T-helper 2 cell treated with Interferon-gamma antibody and Interleukin-4, amounts not matched to agents 5 μg/mL and 100 μg/mL, for 36 hours (primary cell): ENCODE results near the gene FASN.

Experiments
- DNase-seq: peaks from one replicate; pipeline ENCODE4 v3.0.0; 2021; ENCODE audit warnings: low spot score
- H3K27ac Mint-ChIP-seq: one replicate; pipeline ENCODE4 v1.8.0; 2021; ENCODE audit warnings: mild to moderate bottlenecking, mixed read lengths
- H3K27me3 Mint-ChIP-seq: one replicate; pipeline ENCODE4 v1.8.0; 2021; ENCODE audit warnings: low read depth, mixed read lengths
- H3K36me3 Mint-ChIP-seq: one replicate; pipeline ENCODE4 v1.8.0; 2021; ENCODE audit warnings: low read depth, mixed read lengths
- H3K4me1 Mint-ChIP-seq: one replicate; pipeline ENCODE4 v1.8.0; 2021; ENCODE audit warnings: low read depth, mixed read lengths
- H3K4me3 Mint-ChIP-seq: one replicate; pipeline ENCODE4 v1.8.0; 2022; ENCODE audit warnings: mild to moderate bottlenecking, moderate library complexity, mixed read lengths
- H3K9me3 Mint-ChIP-seq: one replicate; pipeline ENCODE4 v1.8.0; 2021; ENCODE audit warnings: mixed read lengths

FASN gene

DNA sequence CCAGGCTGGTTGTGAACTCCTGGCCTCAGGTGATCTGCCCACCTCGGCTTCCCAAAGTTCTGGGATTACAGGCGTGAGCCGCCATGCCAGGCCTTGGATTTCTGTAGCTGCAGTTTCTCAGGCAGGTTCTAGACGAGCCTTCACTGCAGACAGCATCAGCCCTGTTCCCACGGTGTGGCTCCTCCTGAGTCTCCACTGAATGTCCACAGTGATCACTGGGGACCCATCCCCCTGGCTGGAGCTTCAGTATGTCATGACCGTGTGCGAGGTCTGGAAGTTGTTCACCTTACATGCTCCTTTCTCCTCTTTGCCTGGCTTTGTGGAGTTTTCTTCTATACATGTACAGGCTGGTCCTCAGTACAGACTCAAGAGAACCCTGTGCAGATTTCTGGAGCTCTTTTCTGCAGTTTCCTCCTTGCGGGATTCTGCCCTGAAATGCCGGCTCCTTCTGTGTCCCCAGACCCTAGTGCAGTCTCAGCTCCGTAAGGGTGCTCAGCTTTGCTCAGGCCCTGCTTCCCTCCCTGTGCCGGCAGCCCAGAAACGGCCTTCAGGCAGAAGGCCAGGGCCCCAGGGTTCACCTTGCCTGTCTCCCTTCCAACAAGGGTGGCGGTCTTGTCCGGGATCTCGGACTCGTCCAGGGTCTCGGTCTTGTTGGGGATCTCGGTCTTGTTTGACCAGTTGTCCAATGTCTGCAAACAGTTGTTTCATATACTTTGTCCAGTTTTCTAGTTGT lies 14.3 kb upstream of the FASN start:
- no peak for DNase-seq
- peaks cover 3% of the 10 kb centered on the region for H3K4me1 Mint-ChIP-seq
- no peak overlapping the region for H3K4me3 Mint-ChIP-seq
- no peaks in the 10 kb centered on the region for H3K9me3 Mint-ChIP-seq
- peak overlapping the region; percentile 47 for H3K27ac Mint-ChIP-seq
- peaks cover 1% of the 10 kb centered on the region for H3K36me3 Mint-ChIP-seq
- no peaks in the 10 kb centered on the region for H3K27me3 Mint-ChIP-seq

DNA sequence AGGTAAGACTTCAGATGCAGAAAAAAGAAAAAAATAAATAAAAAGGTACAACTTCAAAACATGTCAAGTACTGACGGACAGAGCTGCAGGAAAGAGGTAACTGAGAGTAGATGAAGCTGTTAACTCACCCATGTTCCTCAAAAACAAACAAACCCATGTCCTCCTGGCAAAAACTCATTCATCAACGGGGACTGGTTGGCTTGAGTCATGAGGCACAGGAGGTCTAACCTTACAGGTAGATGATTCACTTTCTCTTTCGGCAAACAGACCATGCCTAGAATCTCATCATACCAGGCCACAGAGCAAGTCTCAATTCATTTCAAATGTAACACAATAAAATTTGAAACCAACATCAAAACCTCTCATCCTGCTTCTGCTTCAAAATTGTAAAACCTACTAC lies 12.3 kb upstream of the FASN start:
- H3K36me3 Mint-ChIP-seq, result peaks cover 1% of the 10 kb centered on the region
- no peak overlapping the region for H3K4me3 Mint-ChIP-seq
- peak overlapping the region; percentile 59 for H3K27ac Mint-ChIP-seq
- H3K4me1 Mint-ChIP-seq, result peaks cover 11% of the 10 kb centered on the region
- no peaks in the 10 kb centered on the region for H3K27me3 Mint-ChIP-seq
- H3K9me3 Mint-ChIP-seq, result no peaks in the 10 kb centered on the region
- DNase-seq, result no peak

DNA sequence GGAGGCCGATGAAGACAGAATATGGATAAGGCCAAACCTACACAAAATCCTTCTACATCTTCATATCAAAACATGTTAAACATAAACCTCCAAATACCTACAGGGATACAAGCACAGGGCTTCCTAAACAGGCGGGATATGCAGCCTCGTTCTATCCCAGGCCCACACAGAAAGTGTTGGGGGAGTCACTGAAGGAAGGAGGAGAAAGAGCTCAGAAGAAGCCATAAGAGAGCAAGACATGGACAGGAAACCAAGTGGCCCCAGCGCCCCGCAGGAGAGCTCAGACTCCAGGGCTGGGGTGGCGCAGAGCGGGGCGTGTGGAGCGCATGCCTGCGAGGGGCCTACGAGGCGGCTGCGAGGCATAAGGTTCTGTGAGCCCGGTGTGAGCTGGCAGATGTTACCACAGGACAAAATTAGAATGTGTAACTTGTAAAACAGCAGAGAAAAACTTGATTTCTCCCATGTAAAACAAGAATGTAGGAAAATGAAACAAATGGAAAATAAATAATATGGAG lies 11.0 kb upstream of the FASN start:
- Mint-ChIP-seq H3K27me3 (no peaks in the 10 kb centered on the region), H3K27ac (peak overlapping the region; percentile 21), H3K4me1 (peaks cover 11% of the 10 kb centered on the region), H3K9me3 (no peaks in the 10 kb centered on the region), H3K4me3 (no peak overlapping the region), H3K36me3 (peaks cover 1% of the 10 kb centered on the region)
- no peak for DNase-seq

DNA sequence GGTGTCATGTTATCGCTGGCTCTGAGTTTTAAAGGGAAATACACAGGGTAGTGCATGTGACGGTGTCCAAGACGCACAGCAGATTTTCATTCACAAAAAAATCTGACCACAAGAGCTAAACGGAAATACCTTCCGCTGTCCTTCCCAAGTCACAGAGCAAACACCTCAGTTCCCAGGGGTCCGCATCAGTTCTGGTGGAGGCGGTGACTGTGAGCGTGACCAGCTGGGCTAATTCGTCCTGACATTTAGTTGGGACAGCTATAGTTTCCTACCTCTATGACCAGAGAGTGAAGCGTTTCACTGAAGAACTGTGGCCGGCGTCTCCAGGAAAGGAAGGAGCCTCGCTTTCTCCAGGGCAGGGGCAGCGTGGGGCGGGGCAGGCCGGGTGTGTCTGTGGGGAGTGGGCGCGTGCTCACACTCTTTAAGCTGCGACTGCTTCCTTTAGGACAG lies 10.5 kb upstream of the FASN start:
- H3K27me3 Mint-ChIP-seq, result no peaks in the 10 kb centered on the region
- H3K27ac Mint-ChIP-seq, result peak overlapping the region; percentile 36
- H3K4me1 Mint-ChIP-seq, result peaks cover 11% of the 10 kb centered on the region
- H3K36me3 Mint-ChIP-seq, result peaks cover 1% of the 10 kb centered on the region
- no peak overlapping the region for H3K4me3 Mint-ChIP-seq
- DNase-seq, result no peak
- no peaks in the 10 kb centered on the region for H3K9me3 Mint-ChIP-seq

DNA sequence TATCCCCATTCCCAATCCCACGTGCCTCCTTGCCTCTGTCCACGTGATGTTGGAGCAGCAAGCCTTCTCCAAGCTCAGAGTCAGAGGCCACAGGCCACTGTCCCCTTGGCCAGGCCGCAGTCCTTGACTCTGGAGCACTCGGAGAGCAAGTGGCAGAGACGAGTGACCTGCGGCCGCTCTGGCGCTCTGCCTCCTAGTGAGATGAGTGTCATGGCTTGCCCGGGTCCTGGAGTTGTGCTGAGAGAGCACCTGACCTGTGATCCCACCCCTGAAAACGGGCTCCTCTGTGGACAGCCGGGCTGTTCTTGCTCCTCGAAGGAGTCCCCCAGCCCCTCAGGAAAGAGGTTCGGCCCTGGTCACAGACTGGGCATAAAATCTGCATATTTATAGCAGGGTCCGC lies 10.0 kb upstream of the FASN start:
- no peak for DNase-seq
- peaks cover 1% of the 10 kb centered on the region for H3K36me3 Mint-ChIP-seq
- H3K4me3 Mint-ChIP-seq, result no peak overlapping the region
- H3K9me3 Mint-ChIP-seq, result no peaks in the 10 kb centered on the region
- no peaks in the 10 kb centered on the region for H3K27me3 Mint-ChIP-seq
- H3K4me1 Mint-ChIP-seq, result peaks cover 11% of the 10 kb centered on the region
- H3K27ac Mint-ChIP-seq, result no peak overlapping the region

DNA sequence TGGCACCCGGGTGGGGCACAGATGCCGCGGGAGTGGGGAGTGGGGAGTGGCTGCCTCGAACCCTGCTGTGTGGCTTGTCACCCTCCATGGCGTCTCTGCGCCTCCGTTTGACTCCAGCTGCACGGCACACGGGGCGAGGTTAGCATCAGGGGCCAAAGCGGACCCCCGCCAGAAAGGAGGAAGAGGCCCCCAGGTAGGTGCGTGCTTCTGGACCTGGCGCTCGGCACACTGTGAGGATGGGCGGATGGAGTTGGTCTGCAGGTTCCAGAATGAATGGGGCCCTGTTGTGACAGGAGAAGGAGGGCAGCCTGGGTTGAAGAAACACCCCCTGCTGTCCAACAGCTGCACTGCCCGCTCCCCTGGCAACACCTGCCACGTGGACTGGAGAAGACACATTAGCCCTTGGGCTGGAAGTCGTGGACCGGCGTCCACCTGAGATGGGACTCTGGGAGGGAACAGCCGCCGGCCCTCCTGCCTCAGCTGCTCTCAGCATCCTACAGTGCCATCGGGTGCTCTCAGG lies 9.4 kb upstream of the FASN start:
- Mint-ChIP-seq H3K4me1 (peaks cover 11% of the 10 kb centered on the region), H3K27ac (peak overlapping the region; percentile 65), H3K36me3 (peaks cover 2% of the 10 kb centered on the region), H3K9me3 (no peaks in the 10 kb centered on the region), H3K27me3 (no peaks in the 10 kb centered on the region), H3K4me3 (no peak overlapping the region)
- DNase-seq, result no peak

DNA sequence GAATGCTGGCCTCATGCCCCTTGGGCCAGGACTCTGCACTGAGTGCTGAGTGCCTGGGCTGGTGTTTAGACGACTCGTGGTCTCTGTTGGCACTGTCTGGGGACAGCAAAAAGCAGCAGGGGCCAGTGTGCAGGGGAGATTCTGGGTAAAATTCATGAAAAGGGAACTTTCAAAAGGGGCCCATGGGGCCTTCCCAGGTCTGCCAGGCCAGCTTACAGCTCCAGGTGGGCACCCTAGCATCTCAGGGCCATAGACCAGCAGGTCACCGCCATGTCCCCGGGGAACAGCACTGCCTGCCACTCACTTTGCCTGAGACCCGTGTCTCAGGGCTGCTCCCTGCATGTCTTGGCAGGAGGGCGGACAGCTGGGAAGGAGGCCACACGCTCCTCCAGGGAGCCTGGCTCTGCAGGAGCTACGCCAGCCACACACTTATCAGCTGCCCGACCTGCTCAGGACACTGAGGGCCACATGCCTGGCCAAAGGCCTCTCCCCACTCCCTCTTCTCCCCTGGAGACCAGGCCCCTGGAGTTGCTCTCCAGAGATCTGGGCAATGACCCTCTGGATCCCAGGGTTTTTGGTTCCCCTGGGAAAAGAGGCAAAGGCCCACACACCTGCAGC lies 8.8 kb upstream of the FASN start:
- Mint-ChIP-seq H3K27ac (peak overlapping the region; percentile 93), H3K4me1 (peaks cover 11% of the 10 kb centered on the region), H3K27me3 (no peaks in the 10 kb centered on the region), H3K36me3 (peaks cover 2% of the 10 kb centered on the region), H3K4me3 (peak overlapping the region; percentile 90), H3K9me3 (no peaks in the 10 kb centered on the region)
- DNase-seq, result no peak

DNA sequence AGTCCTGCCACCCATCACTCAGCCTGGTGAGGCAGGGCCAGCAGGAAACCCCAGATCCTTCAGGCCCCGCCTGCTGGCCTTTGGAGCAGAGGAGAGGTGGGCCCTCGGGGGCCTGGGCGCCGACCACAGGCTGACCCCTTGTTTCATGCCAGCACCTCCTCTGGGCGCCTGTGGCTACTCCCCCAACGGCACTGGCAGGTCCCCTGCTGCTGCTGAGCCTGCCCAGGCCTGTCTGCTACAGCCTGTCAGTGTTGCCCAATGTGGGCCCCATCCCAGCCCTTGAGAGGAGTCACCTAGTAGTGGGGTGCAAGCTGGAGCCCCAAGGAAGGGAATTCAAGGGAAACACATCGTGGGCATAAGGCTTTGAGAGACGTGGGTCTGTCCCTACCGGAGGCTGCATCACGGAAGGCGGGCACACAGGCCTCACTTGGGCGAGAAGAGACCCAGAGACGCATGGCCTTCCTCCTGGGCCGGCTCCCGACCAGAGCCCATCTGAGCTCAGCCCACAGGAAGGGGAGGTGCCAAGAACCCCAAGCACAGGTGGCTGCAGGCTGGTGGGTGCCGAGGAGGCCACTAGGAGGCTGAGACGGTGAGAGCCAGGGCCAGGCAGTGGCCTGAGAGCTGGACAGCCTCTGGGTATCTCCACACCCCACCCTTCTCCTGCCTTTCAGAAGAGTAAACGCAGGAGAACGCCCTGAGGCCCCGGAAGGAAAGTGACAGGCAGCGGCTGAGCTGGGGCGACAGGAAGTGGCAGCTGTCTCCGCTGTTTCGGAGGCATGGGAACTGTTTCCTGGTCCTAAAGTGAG lies 8.0 kb upstream of the FASN start:
- H3K4me1 Mint-ChIP-seq, result peaks cover 11% of the 10 kb centered on the region
- H3K9me3 Mint-ChIP-seq, result no peaks in the 10 kb centered on the region
- peak; percentile 68 for DNase-seq
- H3K27me3 Mint-ChIP-seq, result no peaks in the 10 kb centered on the region
- H3K27ac Mint-ChIP-seq, result peak overlapping the region; percentile 93
- H3K36me3 Mint-ChIP-seq, result peaks cover 2% of the 10 kb centered on the region
- peak overlapping the region; percentile 90 for H3K4me3 Mint-ChIP-seq

DNA sequence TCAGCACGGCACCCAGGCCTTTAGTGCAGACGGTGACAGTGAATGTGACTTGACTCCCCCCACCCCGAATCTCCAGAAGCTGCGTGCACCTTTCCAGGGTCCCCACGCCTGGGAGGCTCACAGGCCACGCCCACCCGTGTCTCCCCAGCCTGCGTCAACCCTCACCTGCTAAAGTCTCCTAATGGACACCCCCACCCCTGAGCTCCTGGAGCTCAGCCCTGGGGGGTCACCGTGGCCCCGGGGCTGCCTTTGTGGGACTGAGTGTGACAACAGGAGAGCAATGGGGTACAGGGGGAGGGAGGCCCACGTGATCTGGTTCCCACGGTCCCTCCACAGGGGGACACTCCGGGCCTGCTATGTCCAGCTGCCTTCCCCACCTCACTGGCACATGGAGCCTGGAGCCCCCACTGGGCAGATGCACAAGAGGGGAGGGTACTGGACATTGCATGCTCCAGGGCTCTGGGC lies 7.4 kb upstream of the FASN start:
- no peak for DNase-seq
- peak overlapping the region; percentile 90 for H3K4me3 Mint-ChIP-seq
- peaks cover 11% of the 10 kb centered on the region for H3K4me1 Mint-ChIP-seq
- H3K27me3 Mint-ChIP-seq, result no peaks in the 10 kb centered on the region
- H3K36me3 Mint-ChIP-seq, result peaks cover 2% of the 10 kb centered on the region
- H3K27ac Mint-ChIP-seq, result peak overlapping the region; percentile 93
- no peaks in the 10 kb centered on the region for H3K9me3 Mint-ChIP-seq

DNA sequence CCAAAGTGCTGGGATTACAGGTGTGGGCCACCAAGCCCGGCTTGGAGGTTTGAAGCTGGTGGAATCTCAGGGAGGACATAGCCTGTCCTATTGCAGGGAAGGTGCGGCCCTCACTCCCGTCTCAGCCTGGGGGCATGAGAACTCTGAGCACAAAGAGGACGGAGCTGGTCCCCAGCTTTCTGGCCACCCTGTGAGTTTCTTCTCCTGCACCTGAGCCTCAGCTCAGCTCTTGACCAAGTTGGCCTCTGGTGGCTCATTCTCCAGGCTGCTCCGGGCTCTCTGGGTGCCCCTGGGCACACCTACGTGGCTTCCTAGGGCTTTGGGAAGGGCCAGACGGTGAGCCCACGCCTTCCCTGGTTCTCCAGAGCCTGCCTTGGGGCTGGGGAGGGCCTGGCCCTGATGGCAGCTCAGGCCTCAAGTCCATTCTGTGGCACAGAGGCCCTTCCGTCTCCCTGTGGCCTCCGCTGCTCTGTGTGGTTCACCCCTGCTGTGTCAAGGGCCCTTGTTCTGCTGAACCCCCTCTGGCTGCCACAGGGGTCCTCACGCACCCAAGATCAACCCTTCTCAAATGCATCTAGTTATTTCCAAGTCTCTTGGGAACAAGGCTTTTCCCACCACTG lies 6.9 kb upstream of the FASN start:
- peak overlapping the region; percentile 90 for H3K4me3 Mint-ChIP-seq

DNA sequence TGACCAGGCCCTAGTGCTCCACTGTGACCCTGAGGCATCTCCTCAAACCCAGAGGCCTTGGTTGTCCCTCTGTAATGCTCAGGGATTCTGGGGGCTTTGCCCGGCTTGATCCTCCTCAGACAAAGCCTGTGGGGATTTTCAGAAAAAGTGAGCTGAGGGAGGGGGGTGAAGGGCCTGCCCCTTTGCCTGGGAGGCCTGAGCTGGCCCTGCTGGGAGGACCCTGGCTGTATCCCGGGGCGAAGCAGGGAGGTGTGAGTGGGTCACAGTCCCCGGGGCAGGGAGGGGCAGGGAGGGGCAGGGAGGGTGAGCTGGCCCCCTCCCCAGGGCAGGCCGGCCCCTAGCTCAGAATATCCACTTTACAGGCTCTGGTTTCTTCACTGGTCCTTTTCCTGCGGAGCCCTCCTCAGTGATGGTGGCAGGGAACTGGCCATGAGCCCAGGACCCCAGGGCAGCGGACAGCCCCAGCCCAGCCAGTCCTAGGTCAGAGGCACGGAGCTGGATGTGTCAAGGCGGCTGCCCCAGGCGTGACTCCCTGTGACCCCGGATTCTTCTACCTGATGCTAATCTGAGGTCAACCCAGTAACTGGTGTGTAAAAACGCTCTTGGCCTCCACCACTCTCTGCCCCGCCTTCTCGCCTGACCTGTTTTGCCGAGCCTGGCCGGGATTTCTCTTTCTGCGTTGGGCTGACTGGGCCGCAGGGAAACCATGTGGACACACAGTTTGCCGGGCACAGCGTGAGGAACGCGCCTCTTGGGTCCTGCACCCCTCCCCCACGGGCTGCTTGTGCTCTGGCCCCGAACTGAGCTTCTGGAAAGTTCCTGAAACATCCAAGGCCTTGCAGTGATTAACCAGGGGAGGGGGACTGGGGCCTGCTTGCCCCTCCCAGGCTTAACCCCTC lies 5.8 kb upstream of the FASN start:
- Mint-ChIP-seq H3K27ac (no peak overlapping the region), H3K36me3 (peaks cover 2% of the 10 kb centered on the region), H3K4me3 (no peak overlapping the region), H3K4me1 (peaks cover 10% of the 10 kb centered on the region), H3K9me3 (no peaks in the 10 kb centered on the region), H3K27me3 (no peaks in the 10 kb centered on the region)
- no peak for DNase-seq

More for the DNA sequence above, 6.9 kb upstream of the FASN start:
- no peak for DNase-seq
- Mint-ChIP-seq H3K27me3 (no peaks in the 10 kb centered on the region), H3K9me3 (no peaks in the 10 kb centered on the region), H3K4me1 (peaks cover 11% of the 10 kb centered on the region), H3K36me3 (peaks cover 2% of the 10 kb centered on the region), H3K27ac (peak overlapping the region; percentile 65)

DNA sequence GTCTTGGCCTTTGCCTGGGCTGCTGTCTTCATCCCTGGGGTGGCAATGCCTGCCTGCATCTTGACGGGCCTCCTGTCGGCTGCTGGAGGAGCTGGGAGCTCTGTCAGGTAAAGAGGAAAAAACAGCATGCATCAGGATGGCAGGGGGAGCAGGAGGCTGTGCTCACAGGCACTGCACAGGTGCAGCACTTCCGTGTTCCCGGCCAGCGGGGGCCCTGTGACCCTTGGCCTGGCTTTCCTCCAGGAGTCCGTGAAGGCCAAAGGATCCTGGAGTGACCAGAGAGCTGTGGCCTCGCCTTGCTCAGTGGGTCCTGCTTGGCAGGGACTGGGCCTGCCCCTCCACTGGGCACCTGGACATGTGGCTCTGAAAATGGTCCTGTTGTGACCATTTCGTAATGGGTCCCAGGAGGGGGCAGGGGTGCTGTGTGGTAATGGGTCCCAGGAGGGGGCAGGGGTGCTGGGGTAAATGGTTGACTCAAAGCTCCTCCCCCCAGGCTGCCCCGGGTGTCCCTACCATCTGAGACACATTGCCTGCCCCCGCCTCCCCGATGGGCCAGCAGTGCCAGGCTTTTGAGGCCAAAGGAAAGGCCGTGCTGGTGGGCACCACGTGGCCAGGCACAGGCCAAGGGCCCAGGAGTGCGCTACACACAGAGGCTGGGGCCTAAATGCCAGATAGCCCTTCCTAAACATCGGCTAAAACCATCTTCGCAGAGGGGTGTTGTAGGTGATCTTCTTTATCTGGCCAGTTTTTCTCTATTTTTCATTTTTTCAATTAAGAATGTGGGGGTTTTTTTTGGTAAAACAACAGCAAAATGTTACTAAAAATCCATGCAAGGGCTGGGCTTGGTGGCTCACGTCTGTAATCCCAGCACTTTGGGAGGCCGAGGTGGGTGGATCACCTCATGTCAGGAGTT lies 4.0 kb upstream of the FASN start:
- no peaks in the 10 kb centered on the region for H3K9me3 Mint-ChIP-seq
- H3K4me1 Mint-ChIP-seq, result peaks cover 8% of the 10 kb centered on the region
- H3K27me3 Mint-ChIP-seq, result no peaks in the 10 kb centered on the region
- peaks cover 2% of the 10 kb centered on the region for H3K36me3 Mint-ChIP-seq
- no peak overlapping the region for H3K27ac Mint-ChIP-seq
- no peak for DNase-seq
- no peak overlapping the region for H3K4me3 Mint-ChIP-seq
